ENCODE measurements around the gene S1PR1. TPM values are rescaled to one million over a fixed set of nuclear protein-coding genes. Genes with fewer than 3 reads are reported as not detected.
"Not testable (repeated sequence)": the region's sequence is repeated elsewhere in the genome, so short reads cannot be mapped to it uniquely, and the experiment has no call there.

The S1PR1 gene
- polyA plus RNA-seq, 1 donor, result 15.6 TPM

DNA sequence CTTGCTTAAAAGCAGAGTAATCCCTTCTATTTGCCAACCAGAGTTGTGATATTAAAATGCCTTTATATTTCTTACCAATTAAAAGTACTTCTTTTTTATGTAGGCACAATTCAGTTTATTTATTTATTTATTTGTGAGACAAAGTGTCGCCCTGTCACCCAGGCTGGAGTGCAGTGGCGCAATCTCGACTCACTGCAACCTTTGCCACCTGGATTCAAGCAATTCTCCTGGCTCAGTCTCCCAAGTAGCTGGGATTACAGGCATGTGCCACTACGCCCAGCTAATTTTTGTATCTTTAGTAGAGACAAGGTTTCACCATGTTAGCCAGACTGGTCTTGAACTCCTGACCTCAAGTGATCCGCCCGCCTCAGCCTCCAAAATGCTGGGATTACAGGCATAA lies 17.9 kb upstream of the S1PR1 start:
- DNase-seq, result not testable (repeated sequence)

- DNase-seq, result no peak
Measured at GRCh38 chr1:101219924-101220870, 16.6 kb upstream of the S1PR1 start.

DNA sequence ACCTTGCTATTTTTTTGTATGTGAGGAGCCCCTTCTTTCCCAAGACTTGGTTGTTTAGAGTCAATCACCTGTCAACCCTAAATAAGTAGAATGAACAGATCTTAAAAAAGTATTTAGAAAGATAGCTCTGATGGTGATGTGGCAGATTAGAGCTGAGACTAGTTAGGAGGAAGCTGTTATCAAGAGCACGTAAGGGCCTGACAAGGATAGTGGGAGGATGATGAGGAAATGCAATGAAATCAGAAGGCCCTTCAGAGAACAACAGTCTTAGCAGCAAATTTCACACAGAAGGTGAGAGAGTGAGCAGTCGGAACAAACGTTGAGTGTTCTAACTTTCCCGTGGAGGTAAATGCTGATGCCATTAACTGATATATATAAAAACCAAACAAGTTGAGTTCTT lies 15.9 kb upstream of the S1PR1 start:
- DNase-seq, result no peak

DNA sequence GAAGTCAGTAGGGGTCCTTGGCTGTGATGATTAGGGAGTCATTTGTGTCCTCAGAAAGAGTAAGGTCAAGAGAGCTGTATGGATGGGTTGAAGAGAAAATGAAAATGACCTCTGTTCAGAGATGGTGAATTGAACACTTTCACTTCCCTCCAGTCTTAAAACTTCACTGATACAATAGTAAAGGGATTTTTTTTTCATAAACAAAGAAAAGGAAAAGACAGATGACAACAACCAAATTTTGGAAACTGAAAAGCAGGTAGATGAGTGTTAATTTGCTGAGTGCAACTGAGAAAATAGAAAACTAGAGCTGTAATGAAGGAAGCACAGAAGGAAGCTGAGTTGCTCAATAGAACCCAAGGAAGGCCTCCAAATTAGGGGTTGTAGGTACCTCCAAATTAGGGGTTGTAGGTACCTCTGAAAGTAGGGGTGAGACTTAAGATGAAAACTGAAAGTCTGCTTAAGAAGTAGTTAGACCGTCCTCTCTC lies 14.8 kb upstream of the S1PR1 start:
- no peak for DNase-seq

- no peak for DNase-seq
Measured at GRCh38 chr1:101227837-101228236, 9.0 kb upstream of the S1PR1 start.

DNA sequence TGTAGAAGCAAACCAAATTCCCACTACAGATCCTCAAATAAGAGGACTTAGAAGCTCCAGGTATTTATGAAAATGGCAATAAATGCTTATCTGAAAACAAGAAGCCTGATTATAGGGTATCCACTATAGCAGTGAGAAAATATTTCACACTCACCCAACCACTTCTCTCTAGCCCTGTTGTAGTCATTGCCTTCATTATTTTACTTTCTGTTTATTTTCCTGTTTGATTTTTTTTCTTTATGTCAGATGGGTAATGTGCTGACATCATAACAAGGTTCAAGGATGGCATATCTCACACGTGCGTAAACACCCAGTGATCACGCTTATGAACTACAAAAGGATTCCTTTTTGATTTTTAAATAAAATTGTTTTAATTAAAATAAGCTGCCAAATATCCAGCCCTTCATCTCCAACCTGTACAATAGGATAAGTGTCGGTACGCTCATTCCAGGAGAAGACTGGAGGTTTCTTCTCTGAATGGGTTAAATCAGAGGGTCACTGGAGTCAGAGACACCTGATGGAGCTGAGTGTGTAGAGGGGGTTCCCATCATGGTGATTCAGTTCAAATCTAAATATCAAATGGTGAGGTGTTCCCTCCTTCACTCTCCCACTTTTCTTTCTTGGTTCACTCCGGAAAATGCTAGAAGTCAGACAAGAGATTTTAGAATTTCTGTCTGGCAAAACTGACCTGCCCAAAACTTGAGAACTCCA lies 8.2 kb upstream of the S1PR1 start:
- DNase-seq, result no peak

DNA sequence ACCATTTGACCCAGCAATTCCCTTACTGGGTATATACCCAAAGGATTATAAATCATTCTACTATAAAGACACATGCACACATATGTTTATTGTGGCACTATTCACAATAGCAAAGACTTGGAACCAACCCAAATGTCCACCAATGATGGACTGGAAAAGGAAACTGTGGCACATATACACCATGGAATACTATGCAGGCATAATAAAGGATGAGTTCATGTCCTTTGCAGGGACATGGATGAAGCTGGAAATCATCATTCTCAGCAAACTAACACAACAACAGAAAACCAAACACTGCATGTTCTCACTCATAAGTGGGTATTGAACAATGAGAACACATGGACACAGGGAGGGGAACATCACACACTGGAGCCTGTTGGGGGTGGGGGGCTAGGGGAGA lies 4.6 kb upstream of the S1PR1 start:
- not testable (repeated sequence) for DNase-seq

- DNase-seq, result no peak
Measured at GRCh38 chr1:101233495-101233894, 3.3 kb upstream of the S1PR1 start.

GRCh38 chr1:101235216-101235695 lies 1.6 kb upstream of the S1PR1 start:
- no peak for DNase-seq

GRCh38 chr1:101235696-101236515 lies 913 bp upstream of the S1PR1 start:
- DNase-seq, result peak; percentile 59

GRCh38 chr1:101237229-101237837 lies 514 bp downstream of the S1PR1 start:
- DNase-seq, result peak; percentile 46

DNA sequence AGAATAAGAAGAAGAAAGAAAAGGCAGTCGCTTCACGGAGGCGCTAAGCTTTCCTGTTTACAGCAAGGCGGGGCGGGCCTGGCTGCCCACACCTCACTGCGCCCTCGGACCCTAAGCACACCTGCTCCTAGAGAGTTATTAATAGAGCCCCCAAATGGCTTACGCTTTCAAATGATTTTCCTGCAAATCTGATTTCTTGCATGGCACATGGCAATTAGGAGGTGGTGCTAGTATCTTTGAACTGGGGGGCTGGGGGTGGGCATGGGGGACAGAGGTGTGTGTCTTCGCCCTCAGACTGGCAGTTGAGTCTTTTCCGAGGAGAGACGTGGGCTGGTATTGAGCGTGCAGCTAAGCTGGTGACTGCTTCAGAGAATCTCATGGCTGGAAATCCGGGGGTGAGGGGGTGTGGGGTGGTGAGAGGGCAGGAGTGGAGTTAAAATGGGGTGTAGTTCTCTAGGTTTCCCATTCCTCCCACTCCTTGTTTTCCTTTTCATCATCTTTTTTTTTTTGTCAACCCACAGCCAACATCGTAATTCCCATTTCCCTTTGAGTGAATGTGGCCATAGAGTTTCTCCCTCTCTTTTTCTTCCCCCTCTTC lies 1.3 kb downstream of the S1PR1 start:
- DNase-seq, result no peak

GRCh38 chr1:101238681-101239094 lies 1.9 kb downstream of the S1PR1 start:
- DNase-seq, result peak; percentile 78

DNA sequence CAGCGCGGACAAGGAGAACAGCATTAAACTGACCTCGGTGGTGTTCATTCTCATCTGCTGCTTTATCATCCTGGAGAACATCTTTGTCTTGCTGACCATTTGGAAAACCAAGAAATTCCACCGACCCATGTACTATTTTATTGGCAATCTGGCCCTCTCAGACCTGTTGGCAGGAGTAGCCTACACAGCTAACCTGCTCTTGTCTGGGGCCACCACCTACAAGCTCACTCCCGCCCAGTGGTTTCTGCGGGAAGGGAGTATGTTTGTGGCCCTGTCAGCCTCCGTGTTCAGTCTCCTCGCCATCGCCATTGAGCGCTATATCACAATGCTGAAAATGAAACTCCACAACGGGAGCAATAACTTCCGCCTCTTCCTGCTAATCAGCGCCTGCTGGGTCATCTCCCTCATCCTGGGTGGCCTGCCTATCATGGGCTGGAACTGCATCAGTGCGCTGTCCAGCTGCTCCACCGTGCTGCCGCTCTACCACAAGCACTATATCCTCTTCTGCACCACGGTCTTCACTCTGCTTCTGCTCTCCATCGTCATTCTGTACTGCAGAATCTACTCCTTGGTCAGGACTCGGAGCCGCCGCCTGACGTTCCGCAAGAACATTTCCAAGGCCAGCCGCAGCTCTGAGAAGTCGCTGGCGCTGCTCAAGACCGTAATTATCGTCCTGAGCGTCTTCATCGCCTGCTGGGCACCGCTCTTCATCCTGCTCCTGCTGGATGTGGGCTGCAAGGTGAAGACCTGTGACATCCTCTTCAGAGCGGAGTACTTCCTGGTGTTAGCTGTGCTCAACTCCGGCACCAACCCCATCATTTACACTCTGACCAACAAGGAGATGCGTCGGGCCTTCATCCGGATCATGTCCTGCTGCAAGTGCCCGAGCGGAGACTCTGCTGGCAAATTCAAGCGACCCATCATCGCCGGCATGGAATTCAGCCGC lies 2.5 kb downstream of the S1PR1 start:
- DNase-seq, result no peak

GRCh38 chr1:101240041-101240430 lies 3.2 kb downstream of the S1PR1 start:
- DNase-seq, result no peak

DNA sequence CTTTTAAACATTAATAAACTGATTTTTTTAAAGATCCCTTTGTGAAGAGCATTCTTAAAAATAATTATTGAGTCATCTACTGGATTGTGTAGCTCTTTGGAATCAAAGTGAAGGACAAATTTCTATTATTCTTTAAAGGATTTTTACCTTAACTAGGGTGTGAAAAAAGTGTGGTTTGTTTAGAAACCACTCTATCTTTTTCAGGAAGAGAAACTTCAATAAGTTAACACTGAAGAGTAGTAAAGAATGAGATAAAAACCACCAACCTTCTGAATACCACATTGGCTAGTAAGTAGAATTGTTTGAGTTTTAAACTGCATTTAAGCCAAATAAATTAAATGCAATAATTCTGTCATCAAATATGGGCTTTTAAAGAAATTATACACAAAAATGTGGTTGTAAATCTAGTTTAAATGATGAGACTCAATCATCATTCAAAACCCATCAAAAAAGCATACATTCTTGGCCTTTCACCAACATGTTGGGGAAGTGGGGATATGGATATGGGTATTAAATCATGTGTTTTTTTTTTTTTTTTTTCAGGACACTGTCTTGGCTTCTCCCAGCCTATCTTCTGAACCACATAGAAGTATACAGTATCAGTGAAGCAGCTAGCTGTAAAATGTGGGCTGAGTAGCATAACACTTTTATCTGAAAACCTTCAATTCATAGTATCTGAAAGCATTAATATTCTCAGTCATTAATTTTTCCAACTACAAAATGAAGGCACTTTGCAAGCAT lies 4.8 kb downstream of the S1PR1 start:
- no peak for DNase-seq

DNA sequence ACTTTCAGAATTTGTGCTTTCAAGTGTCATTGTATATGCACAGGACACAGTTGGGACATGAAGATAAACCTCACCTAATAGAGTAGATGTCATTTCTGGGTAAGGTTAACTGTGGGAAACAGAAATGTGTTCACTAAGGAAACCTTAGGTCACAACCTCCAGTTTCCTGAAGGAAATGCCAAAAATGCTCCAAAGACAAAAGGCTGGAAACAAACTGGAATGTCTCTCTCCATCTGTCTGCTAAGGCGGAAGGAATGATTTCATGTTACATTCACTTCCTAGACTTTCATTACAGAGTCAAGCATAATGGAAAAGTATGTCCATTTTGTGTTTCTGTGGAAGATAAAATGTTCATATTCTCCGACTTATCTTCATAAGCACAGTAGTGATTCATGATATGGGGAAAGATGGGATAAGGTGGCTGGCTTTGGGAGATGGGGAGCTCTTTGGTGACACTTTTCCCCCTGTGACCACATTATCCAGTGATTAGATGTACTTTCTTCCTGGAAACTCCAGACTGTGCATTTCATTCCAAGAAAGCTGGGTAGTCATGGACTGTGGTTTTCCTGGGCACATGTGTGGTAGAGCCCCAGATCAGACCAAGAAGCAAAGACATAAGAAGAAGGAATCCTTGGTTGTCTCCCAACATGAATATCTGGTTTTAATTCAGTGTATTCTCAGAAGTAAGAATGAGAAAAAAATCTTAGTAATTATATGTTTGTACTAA lies 5.7 kb downstream of the S1PR1 start:
- DNase-seq, result no peak

GRCh38 chr1:101243751-101244150 lies 6.9 kb downstream of the S1PR1 start:
- no peak for DNase-seq

- no peak for DNase-seq
Measured at GRCh38 chr1:101244842-101245241, 8.0 kb downstream of the S1PR1 start.
